A549 treated with DMSO at 1 μM for 4 hours (cell line): ENCODE results near the gene TGIF2. TPM values are rescaled to one million over a fixed set of nuclear protein-coding genes. Genes with fewer than 3 reads are reported as not detected.

Experiments used
- total RNA-seq: library from RNA; stranded (reverse); fragments of 200-300 nt; extraction: Qiagen RNA extraction; gene quantifications from 5 replicates; pipeline ENCODE4 v1.2.3, GENCODE V29; 2022; ENCODE audit warnings: low read depth

TGIF2 gene
- total RNA-seq: 5.4 to 6.5 TPM (median 6.0 TPM) in 5 replicates

GRCh38 chr20:36573103-36573797 is at the start of gene TGIF2:
Gene TGIF2 (plus strand): TSS chr20:36573597. CDS start chr20:36578775, 5,178 bp downstream.

GRCh38 chr20:36541227-36541767 is 32.1 kb upstream of the TGIF2 start, which contains the start of gene MYL9:
Gene MYL9 (plus strand): TSS chr20:36541519. CDS start chr20:36544885, 3,366 bp downstream.

GRCh38 chr20:36605399-36606157 is 32.2 kb downstream of the TGIF2 start, which contains the start of gene RAB5IF:
Gene RAB5IF (plus strand): TSS chr20:36605779. CDS start chr20:36605952, 173 bp downstream.

Other genes starting within 250 kb of the TGIF2 start
- gene MYL9, start 32.1 kb upstream of the TGIF2 start, total RNA-seq: 14.6 to 24.4 TPM (median 20.7 TPM) in 5 replicates
- gene RAB5IF, start 32.2 kb downstream of the TGIF2 start, total RNA-seq: 213 to 300 TPM (median 259 TPM) in 5 replicates
- 0.03 to 0.04 TPM in 2 of 5 replicates, not detected in the others for gene SLA2, start 72.6 kb downstream of the TGIF2 start, total RNA-seq
- gene NDRG3, start 172.5 kb downstream of the TGIF2 start, total RNA-seq: 21.9 to 24.6 TPM (median 24.1 TPM) in 5 replicates
- 23.8 to 28.8 TPM (median 26.9 TPM) in 5 replicates for gene DSN1, start 200.2 kb downstream of the TGIF2 start, total RNA-seq